A549 (cell line): ENCODE measurements around the gene FARP2.

Source experiments
- CTCF ChIP-seq: fragments of >200 bp; sonication (Bioruptor Twin); formaldehyde crosslinking; IDR thresholded peaks from 3 replicates; pipeline ENCODE4 v1.5.1; 2016
- USF2 ChIP-seq: fragments of 450-650 bp; IDR thresholded peaks from 2 replicates; pipeline ENCODE4 v1.6.1; 2014; ENCODE audit warnings: antibody characterized with exemption
- TF ChIP-seq, protein P1 (sequence below): IDR thresholded peaks from 2 replicates; pipeline ENCODE4 v1.6.1; 2012

- TF ChIP-seq CTCF (peak; percentile 59), USF2 (peak; percentile 97)
- TF ChIP-seq, protein P1, sequence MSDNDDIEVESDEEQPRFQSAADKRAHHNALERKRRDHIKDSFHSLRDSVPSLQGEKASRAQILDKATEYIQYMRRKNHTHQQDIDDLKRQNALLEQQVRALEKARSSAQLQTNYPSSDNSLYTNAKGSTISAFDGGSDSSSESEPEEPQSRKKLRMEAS = peak; percentile 74
Observed at GRCh38 chr2:241315093-241315878, 40.8 kb upstream of the FARP2 start, which contains the start of gene HDLBP.
